ENCODE results near the gene RNF212.

The RNF212 gene

DNA sequence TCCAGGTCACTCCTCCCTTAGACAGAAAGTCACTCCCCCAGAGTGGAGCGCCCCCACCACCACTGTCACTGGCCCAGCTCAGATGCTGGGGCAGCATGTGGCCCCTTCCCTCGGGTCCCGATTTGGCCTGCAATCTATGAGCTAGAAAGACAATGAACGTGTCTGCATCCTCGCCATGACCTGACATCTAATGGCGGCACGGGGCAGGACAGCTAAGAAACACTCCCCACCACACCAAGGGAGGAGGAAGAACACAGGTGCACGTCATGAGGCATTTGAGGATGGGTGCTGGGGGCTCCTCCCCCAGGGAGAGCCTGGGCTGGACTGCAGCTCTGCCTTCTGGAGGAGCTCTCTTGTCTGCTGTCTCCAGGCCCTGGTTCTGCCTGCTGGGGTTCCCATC, 8.7 kb downstream of the RNF212 start:
- Mint-ChIP-seq H3K9me3 (no peaks in the 10 kb centered on the region), H3K36me3 (ENCODE audit: low read depth) (no peaks in the 10 kb centered on the region), H3K27me3 (peaks cover 3% of the 10 kb centered on the region), H3K4me3 (no peak overlapping the region), H3K27ac (no peak overlapping the region), H3K4me1 (ENCODE audit: low read depth) (no peaks in the 10 kb centered on the region)
- DNase-seq: no peak

DNA sequence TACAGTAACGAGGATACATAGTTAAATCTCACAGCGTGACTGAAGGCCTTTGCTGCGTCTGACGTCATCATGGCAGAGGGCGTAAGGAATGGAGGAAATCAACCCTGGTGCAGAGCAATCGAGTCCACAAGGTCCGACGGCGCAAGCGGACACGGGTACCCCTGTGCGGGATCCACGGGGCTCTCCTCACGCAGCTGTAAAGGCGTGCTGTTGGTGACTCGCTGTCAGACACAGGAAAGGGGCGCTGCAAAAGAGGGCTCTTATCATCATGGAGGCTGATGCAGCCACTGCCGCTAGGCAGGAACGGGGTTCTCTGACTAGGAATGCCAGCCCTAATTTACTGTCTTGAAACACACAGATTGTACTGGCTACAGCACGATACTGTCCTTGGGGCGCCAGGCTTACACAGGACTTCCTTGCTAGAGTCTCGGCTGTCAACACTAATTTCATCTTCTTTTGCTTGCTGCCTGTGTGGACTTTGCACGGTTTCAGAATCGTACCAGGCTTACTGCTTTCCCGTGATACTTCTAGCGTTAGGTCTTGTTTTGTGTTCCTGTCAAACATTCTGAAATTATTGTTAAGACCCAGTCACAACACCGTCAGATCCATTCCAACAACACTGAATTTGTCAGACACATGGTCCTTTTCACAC, 13.6 kb downstream of the RNF212 start:
- H3K9me3 Mint-ChIP-seq: no peaks in the 10 kb centered on the region
- no peaks in the 10 kb centered on the region for H3K4me1 Mint-ChIP-seq (ENCODE audit: low read depth)
- no peaks in the 10 kb centered on the region for H3K27me3 Mint-ChIP-seq

DNA sequence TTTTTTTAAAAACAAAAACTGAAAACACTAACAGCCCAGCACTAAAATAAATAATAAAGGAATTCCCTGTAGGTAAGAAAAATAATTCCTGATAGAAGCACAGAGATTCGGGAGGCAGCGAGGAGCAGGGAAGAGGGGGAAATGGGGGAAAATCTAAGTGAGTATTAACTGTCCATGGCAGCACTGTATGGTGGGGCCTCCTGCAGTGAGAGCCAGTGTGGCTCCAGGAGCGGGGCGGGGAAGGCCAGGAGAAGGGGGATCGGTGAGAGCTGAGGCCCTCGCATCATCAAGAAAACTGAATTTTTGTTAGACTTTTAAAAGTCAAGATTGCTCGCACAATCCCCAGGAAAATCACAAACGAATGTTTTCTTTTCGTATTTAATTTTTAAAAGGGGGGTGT, 14.1 kb downstream of the RNF212 start:
- no peak overlapping the region for H3K27ac Mint-ChIP-seq
- H3K4me1 Mint-ChIP-seq (ENCODE audit: low read depth): no peaks in the 10 kb centered on the region
- H3K9me3 Mint-ChIP-seq: no peaks in the 10 kb centered on the region
- DNase-seq: no peak
- H3K27me3 Mint-ChIP-seq: no peaks in the 10 kb centered on the region
- no peaks in the 10 kb centered on the region for H3K36me3 Mint-ChIP-seq (ENCODE audit: low read depth)
- no peak overlapping the region for H3K4me3 Mint-ChIP-seq

More for the DNA sequence above, 13.6 kb downstream of the RNF212 start:
- Mint-ChIP-seq H3K36me3 (ENCODE audit: low read depth) (no peaks in the 10 kb centered on the region), H3K4me3 (no peak overlapping the region), H3K27ac (no peak overlapping the region)
- no peak for DNase-seq

DNA sequence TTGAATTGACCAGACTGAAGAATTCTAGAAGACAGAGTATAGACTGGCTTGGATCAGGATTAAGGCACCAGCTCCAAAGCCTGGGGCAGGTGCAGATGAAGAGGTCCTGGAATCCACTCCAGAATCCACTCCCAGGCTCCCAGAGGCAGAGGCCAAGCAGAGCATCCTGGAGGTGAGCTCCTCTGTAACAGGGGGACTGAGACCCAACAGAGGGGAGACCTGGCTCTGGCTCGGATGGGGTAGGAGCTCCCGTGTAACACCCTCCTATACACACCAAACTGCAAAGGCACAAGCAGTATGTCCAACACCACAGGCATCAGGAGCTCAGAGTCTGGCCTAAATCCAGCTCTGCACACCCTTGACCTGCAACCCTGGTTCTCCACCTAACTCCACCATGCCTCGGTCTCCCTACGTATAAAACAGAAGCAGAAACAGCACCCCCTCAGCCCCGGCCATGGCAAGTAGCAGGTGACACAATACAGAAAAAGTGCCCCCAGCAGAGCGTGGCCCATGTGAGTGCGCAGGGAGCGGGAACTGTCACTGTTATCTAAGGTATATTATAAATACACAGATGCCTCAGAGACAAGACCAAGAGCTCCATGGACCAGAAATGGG, 14.9 kb downstream of the RNF212 start:
- Mint-ChIP-seq H3K27me3 (no peaks in the 10 kb centered on the region), H3K4me3 (no peak overlapping the region), H3K4me1 (ENCODE audit: low read depth) (no peaks in the 10 kb centered on the region), H3K36me3 (ENCODE audit: low read depth) (no peaks in the 10 kb centered on the region), H3K9me3 (no peaks in the 10 kb centered on the region), H3K27ac (no peak overlapping the region)
- DNase-seq: no peak

DNA sequence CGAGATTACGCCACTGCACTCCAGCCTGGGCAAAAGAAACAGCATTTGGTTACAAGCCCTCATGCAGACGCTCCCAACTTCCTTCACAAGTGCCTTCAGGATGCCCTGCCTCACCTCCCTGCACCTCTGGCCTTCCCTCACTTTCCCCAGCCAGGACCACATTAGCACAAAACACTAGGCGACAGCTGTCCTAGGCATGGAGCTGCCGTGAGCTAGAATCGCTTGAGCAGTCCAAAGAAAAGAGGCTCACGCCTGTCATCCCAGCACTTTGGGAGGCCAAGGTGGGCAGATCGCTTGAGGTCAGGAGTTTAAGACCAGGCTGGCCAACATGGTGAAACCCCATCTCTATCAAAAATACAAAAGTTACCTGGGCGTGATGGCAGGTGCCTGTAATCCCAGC, 15.8 kb downstream of the RNF212 start:
- Mint-ChIP-seq H3K27me3 (no peaks in the 10 kb centered on the region), H3K9me3 (no peaks in the 10 kb centered on the region), H3K4me3 (no peak overlapping the region), H3K4me1 (ENCODE audit: low read depth) (no peaks in the 10 kb centered on the region), H3K36me3 (ENCODE audit: low read depth) (no peaks in the 10 kb centered on the region), H3K27ac (no peak overlapping the region)
- DNase-seq: no peak

DNA sequence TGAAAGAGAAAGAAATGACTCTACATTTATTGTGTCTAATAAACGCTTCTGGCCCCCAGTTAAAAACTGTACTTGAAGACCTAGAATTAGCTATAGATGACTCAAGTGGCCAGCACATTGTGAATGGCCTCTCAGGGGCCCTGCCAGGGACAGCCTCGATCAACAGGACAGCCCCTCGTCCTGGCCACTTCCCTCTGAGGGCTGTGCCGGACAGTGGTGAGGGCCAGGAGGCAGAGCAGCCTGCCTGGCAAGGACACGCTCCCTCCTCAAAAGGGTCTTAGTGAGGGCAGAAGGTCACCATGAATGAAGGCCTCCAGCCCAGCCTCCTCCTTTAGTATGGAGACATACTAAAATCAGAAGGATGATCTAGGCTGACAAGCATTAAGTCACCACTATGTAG, 16.5 kb downstream of the RNF212 start:
- Mint-ChIP-seq H3K4me1 (ENCODE audit: low read depth) (no peaks in the 10 kb centered on the region), H3K36me3 (ENCODE audit: low read depth) (no peaks in the 10 kb centered on the region), H3K27ac (no peak overlapping the region), H3K4me3 (no peak overlapping the region), H3K27me3 (no peaks in the 10 kb centered on the region), H3K9me3 (no peaks in the 10 kb centered on the region)
- DNase-seq: no peak

DNA sequence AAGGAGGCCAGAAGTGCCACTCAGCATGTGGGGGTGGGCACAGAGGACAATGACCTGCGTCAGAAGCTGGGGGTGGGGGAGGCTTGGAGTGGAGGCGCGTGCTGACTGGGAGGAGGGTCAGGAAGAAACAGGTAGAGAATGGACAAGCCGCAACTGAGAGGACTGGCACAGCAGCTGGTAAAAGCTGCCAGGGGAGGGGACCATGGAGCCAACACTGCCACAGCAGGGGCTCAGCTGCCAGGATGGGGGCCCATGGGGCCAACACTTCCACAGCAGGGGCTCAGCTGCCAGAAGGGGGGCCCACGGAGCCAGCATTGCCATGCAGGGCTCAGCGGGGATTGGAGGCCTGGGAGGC, 19.1 kb downstream of the RNF212 start:
- no peak overlapping the region for H3K4me3 Mint-ChIP-seq
- no peak overlapping the region for H3K27ac Mint-ChIP-seq
- DNase-seq: no peak
- H3K27me3 Mint-ChIP-seq: no peaks in the 10 kb centered on the region
- no peaks in the 10 kb centered on the region for H3K36me3 Mint-ChIP-seq (ENCODE audit: low read depth)
- H3K4me1 Mint-ChIP-seq (ENCODE audit: low read depth): no peaks in the 10 kb centered on the region
- H3K9me3 Mint-ChIP-seq: no peaks in the 10 kb centered on the region

DNA sequence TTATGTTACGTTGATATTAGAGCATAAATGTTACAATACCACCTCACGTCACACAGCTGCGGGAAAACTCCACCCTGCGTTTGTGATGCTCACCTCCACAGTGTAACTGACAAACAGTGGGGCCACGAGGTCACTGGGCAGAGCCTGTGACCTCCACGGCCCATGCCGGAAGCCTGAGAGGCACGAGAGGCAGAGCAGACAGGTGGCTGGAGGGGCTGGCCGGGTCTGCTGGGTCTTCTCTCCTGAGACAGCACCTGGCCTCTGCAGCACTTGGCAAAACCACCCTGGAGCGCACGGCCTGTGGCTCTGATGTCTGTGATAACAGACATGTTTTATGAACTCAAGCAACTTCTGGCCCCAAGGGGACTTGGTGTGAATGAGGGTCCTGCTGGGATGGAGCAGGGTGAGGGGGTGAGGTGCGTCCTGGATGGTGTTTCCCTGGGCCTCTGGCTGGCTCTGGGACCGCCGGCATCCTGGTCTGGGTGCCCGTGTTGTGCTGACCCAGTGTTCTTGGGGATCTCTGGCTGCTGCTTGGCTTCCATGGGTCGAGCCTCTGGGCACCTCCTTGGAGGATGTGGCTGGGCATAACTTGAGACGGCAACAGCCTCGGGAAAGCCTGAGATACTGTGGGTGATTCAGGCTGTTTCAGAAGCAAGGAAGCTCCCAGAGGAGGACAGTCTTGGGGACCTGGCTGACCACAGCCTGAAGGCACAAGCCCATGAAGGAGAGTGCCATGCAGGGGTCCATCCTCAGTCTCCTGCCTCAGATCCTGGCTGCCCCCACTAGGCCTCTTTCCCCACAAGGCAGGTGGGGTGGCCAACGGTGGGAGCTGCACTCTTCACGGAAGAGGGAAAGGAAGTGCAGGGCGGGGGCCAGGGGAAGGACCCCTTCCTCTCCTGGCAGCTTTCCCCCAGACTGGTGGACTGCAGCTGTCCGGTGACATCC, 19.7 kb downstream of the RNF212 start:
- Mint-ChIP-seq H3K9me3 (no peaks in the 10 kb centered on the region), H3K36me3 (ENCODE audit: low read depth) (no peaks in the 10 kb centered on the region), H3K27me3 (no peaks in the 10 kb centered on the region), H3K4me3 (no peak overlapping the region), H3K4me1 (ENCODE audit: low read depth) (no peaks in the 10 kb centered on the region), H3K27ac (no peak overlapping the region)
- DNase-seq: no peak

DNA sequence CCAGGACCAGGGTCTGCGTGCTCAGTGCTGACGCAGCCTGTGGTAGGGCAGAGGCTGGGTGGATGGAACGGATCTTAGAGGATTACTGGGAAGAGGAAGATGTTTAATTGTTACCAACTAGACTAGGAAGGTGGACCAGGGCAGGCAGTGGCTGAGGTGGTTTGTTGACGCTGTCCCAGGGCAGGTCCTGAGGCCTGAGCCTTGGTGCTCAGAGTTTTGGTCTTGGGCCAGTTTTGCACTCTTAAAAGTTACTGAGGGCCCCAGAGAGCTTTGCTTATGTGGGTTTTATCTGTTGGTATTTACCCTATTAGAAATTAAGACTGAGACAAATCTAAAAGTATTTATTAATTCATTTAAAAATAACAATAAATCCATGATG, 20.4 kb downstream of the RNF212 start:
- no peaks in the 10 kb centered on the region for H3K4me1 Mint-ChIP-seq (ENCODE audit: low read depth)
- H3K4me3 Mint-ChIP-seq: no peak overlapping the region
- no peak for DNase-seq
- no peak overlapping the region for H3K27ac Mint-ChIP-seq
- H3K27me3 Mint-ChIP-seq: no peaks in the 10 kb centered on the region
- H3K36me3 Mint-ChIP-seq (ENCODE audit: low read depth): no peaks in the 10 kb centered on the region
- peaks cover 1% of the 10 kb centered on the region for H3K9me3 Mint-ChIP-seq

DNA sequence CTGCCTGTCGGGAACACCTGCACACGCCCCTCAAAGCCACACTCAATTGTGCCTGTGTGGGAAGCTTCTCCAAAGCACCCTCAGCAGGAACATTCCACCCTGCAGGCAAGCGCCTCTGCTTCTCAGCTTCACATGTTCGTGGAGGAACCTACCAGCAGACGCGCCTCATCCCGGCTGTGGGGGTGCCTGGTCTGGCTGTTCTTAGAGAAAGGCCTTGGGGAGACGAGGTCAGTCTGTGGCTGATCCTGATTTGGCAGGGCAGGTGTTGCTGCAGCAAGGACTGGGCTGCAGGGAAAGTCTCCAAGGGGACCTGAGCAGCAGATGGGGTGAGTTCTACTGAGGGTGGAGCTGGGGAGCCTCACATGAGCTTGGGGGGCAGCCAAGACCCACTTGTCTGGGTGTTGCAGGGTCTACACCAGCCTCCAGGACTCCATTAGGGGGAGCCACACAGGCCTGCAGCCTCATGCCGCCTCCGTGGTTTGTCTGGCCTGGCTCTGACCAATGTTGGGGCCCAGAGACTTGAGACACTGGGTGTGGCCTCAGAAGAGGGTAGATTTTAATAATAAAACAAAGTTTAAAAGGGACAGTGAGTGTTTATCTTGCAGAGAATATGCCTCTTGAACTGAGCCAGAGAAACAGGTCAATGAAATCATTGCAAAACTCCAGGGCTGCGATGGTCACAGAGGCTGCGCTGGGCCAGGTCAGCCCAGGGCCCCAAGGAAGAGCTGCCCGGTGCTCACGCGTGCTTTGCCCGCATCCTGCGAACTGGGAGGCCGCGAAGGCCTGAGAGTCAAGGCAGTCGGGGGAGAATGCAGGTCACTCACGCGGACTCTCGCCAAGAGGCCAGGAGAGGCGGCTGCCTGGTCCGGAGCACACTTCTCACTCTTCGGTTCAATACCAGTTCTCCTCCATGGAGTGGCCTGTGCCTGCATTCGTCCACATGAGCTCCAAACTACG, 21.1 kb downstream of the RNF212 start:
- DNase-seq: no peak

DNA sequence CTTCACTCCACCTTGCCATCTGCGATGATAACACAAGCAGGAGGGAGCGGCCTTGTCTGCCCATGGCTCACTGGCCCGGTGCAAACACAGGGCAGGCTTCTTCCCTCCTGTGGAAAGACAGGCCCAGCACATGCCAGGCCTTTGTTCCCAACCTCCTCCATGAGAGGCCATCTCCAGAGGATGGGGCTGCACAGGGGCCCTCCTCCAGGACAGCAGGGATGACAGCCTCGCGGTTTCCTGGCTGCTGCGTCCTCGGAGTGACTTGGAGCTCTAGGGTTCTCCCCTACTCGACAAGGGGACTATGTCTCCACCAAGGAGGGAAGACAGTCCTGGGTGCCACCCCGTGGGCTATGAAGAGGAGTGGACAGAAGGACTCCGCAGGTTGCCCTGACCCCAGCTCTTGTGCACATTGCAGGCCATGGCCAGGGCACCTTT, 21.8 kb downstream of the RNF212 start:
- no peaks in the 10 kb centered on the region for H3K4me1 Mint-ChIP-seq (ENCODE audit: low read depth)
- H3K9me3 Mint-ChIP-seq: peaks cover 4% of the 10 kb centered on the region
- H3K4me3 Mint-ChIP-seq: no peak overlapping the region
- no peak overlapping the region for H3K27ac Mint-ChIP-seq
- H3K27me3 Mint-ChIP-seq: no peaks in the 10 kb centered on the region
- DNase-seq: no peak
- H3K36me3 Mint-ChIP-seq (ENCODE audit: low read depth): no peaks in the 10 kb centered on the region

More for the DNA sequence above, 21.1 kb downstream of the RNF212 start:
- Mint-ChIP-seq H3K27ac (no peak overlapping the region), H3K9me3 (peaks cover 4% of the 10 kb centered on the region), H3K4me3 (no peak overlapping the region), H3K4me1 (ENCODE audit: low read depth) (no peaks in the 10 kb centered on the region), H3K27me3 (no peaks in the 10 kb centered on the region), H3K36me3 (ENCODE audit: low read depth) (no peaks in the 10 kb centered on the region)

DNA sequence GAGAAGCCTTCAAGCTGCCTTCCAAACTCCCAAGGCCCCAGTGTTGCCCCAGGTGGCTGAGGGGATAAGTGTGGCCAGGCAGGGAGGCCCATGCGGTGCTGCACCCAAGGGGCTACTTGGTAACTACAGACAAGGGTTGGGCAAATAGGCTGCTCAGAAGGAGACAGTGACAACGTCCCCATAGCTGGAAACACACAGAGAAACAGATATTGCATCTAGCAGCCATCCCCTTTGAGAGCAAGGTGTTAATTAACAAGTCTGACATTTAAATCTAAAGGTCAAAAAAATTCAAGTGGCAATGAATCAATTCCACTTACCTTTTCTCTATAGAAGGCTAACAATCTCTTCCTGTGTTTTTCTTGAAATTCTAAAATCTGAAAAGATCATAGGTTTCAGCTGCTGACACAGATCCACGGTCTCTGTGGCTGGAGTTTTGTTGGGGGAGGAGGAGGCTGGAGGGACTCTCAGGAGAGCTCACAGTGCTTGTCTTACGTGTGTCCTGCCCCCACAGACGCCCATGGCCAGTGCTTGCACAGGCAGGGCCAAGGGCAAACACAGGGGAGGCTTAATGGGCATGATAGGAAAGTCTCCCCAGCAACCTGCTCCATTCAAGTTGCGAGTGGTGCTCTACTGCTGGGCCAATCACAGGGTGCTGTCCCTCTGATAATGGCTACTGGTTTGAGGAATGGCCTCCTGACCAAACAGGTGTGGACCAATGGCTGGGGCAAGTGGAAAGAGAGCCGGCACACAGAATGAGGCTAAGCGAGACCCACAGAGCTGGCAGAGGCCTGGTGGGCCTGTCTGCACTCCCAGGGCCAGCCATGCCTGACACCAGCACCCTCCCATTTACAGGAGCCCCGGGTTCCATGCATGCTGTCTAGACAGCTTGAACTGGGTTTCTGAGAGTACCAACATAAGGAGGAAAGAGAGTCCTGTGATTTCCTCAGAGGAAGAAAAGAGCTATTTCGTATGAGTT, 22.6 kb downstream of the RNF212 start:
- H3K27me3 Mint-ChIP-seq: no peaks in the 10 kb centered on the region
- H3K4me3 Mint-ChIP-seq: no peak overlapping the region
- no peak for DNase-seq
- no peaks in the 10 kb centered on the region for H3K36me3 Mint-ChIP-seq (ENCODE audit: low read depth)
- H3K4me1 Mint-ChIP-seq (ENCODE audit: low read depth): no peaks in the 10 kb centered on the region
- no peak overlapping the region for H3K27ac Mint-ChIP-seq
- H3K9me3 Mint-ChIP-seq: peaks cover 4% of the 10 kb centered on the region

DNA sequence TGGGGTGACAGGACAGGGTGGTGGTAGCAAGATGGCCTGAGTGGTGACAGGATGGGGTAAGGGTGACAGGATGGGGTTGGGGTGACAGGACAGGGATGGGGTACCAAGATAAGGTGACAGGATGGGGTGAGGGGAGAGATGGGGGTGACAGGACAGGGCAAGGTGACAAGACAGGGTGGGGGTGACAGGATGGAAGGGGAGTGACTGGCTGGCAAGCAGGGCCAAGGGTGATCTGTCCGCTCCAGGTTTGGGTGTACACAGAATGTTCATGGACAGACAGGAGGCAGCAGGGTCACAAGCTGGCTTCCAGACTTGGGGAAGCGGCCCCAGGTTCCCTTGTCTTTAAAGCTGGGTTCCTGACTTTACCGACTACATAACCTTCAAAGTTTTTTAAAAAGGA, 23.3 kb downstream of the RNF212 start:
- DNase-seq: no peak
- Mint-ChIP-seq H3K27me3 (no peaks in the 10 kb centered on the region), H3K9me3 (peaks cover 4% of the 10 kb centered on the region), H3K4me1 (ENCODE audit: low read depth) (no peaks in the 10 kb centered on the region), H3K27ac (no peak overlapping the region), H3K4me3 (no peak overlapping the region), H3K36me3 (ENCODE audit: low read depth) (no peaks in the 10 kb centered on the region)

Data from activated T-cell treated with anti-CD3 and anti-CD28 coated beads, Interleukin-2, amount 50 U/mL, for 24 hours (primary cell).